T-helper 2 cell (primary cell): ENCODE results near the gene SDCBP2.

Source experiments
- DNase-seq, 5 experiments: peaks; one replicate each; pipeline versions ENCODE4 v3.0.0 to v3.0.0-alpha.2; 2012 to 2022

The SDCBP2 gene

GRCh38 chr20:1310506-1311190 lies 18.3 kb downstream of the SDCBP2 start:
- no peak for DNase-seq

- DNase-seq, result no peak
Observed at GRCh38 chr20:1310071-1310470, 18.9 kb downstream of the SDCBP2 start.

GRCh38 chr20:1309439-1309847 lies 19.5 kb downstream of the SDCBP2 start:
- DNase-seq, result no peak

- DNase-seq, result no peak
Observed at GRCh38 chr20:1308702-1309095, 20.2 kb downstream of the SDCBP2 start.

GRCh38 chr20:1308067-1308701 lies 20.8 kb downstream of the SDCBP2 start:
- no peak for DNase-seq

- no peak for DNase-seq
Observed at GRCh38 chr20:1307571-1307971, 21.4 kb downstream of the SDCBP2 start.

- no peak for DNase-seq
Observed at GRCh38 chr20:1307171-1307570, 21.8 kb downstream of the SDCBP2 start.

- DNase-seq, result no peak
Observed at GRCh38 chr20:1306316-1307135, 22.4 kb downstream of the SDCBP2 start.

- no peak for DNase-seq
Observed at GRCh38 chr20:1305712-1306111, 23.2 kb downstream of the SDCBP2 start.

- DNase-seq, result no peak
Observed at GRCh38 chr20:1304710-1305515, 24.0 kb downstream of the SDCBP2 start.

GRCh38 chr20:1302685-1303541 lies 26.0 kb downstream of the SDCBP2 start:
- DNase-seq, result peak in 1 of 5 experiments; percentile 39

GRCh38 chr20:1301031-1301529 lies 27.9 kb downstream of the SDCBP2 start:
- DNase-seq, result peak in 1 of 5 experiments; percentile 85

GRCh38 chr20:1300083-1300840 lies 28.7 kb downstream of the SDCBP2 start:
- DNase-seq, result no peak

- peak in 2 of 5 experiments; percentile 13 to 52 for DNase-seq
Observed at GRCh38 chr20:1299522-1299921, 29.4 kb downstream of the SDCBP2 start.

GRCh38 chr20:1298888-1299511 lies 29.9 kb downstream of the SDCBP2 start:
- DNase-seq, result no peak

GRCh38 chr20:1298166-1298565 lies 30.8 kb downstream of the SDCBP2 start:
- DNase-seq, result no peak

- no peak for DNase-seq
Observed at GRCh38 chr20:1297486-1297885, 31.5 kb downstream of the SDCBP2 start.

GRCh38 chr20:1296922-1297321 lies 32.0 kb downstream of the SDCBP2 start:
- no peak for DNase-seq

- DNase-seq, result no peak
Observed at GRCh38 chr20:1296117-1296610, 32.8 kb downstream of the SDCBP2 start.
